A673 (cell line): ENCODE measurements around the gene KLHDC8B.

Source experiments
- EZH2 ChIP-seq: fragments of 200-600 bp; sonication (generic); IDR thresholded peaks from 2 replicates; pipeline ENCODE4 v1.6.1; 2017; ENCODE audit warnings: borderline replicate concordance, low read depth, mild to moderate bottlenecking, mixed read lengths, antibody characterized with exemption, low read length; ENCODE audit not compliant: poor library complexity, severe bottlenecking
- TF ChIP-seq, protein P1 (sequence below): fragments of 300-800, 200-600 bp; sonication (generic); conservative IDR thresholded peaks from 2 replicates; pipeline ENCODE4 v1.5.1; 2017; ENCODE audit warnings: low read depth, mild to moderate bottlenecking, antibody characterized with exemption, low read length, moderate library complexity, mixed read lengths

GRCh38 chr3:49198611-49199230, 27.3 kb downstream of the KLHDC8B start:
- no peak for TF ChIP-seq EZH2
- TF ChIP-seq, protein P1, sequence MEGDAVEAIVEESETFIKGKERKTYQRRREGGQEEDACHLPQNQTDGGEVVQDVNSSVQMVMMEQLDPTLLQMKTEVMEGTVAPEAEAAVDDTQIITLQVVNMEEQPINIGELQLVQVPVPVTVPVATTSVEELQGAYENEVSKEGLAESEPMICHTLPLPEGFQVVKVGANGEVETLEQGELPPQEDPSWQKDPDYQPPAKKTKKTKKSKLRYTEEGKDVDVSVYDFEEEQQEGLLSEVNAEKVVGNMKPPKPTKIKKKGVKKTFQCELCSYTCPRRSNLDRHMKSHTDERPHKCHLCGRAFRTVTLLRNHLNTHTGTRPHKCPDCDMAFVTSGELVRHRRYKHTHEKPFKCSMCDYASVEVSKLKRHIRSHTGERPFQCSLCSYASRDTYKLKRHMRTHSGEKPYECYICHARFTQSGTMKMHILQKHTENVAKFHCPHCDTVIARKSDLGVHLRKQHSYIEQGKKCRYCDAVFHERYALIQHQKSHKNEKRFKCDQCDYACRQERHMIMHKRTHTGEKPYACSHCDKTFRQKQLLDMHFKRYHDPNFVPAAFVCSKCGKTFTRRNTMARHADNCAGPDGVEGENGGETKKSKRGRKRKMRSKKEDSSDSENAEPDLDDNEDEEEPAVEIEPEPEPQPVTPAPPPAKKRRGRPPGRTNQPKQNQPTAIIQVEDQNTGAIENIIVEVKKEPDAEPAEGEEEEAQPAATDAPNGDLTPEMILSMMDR, result no peak
